GM20000 (cell line): ENCODE results near the gene INTS15.

Source experiments
- DNase-seq: peaks from one replicate; pipeline ENCODE4 v3.0.0; 2012; ENCODE audit warnings: low spot score
- TF ChIP-seq, protein P1 (sequence below): IDR thresholded peaks from 2 replicates; pipeline ENCODE4 v1.5.1; 2012; ENCODE audit warnings: mild to moderate bottlenecking, control low read depth; ENCODE audit errors: extremely low read depth, missing control alignments

Gene INTS15

DNA sequence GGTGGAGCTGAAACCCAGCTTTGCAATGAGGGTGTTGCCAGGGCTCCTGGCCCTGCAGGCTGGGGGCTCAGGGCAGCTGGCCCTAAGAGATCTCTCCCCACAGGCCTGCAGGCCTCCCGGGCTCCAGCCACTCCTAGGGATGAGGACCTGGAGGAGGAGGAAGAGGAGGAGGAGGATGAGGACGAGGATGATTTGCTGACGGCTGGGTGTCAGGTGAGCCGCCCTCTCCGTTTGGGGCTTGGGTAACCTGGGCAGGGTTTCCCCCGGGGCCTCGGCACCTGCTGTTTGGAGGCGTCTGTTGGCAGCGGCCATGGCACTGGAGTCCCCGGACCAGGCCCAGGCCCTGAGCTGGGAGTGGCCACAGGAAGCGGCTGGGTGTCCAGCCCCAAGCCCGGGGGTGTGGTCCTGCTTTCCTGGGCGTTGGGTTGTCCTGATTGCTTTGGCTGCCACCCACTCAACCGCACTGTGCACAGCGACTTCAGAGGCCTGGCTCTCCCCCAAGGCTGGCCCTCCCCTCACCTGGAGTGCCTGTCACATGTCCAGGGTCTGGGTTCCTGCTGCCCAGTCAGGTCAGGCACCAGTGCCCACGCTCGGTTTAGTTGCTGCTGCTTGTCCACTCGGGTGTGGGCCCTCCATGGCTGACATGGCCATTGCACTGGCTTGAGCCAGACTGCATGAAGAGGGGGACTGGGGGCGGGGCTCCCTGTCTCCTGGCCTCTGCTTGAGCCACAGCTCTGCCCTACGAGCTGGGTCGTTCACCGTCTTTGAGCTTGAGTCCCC lies 53.2 kb downstream of the INTS15 start:
- TF ChIP-seq, protein P1, sequence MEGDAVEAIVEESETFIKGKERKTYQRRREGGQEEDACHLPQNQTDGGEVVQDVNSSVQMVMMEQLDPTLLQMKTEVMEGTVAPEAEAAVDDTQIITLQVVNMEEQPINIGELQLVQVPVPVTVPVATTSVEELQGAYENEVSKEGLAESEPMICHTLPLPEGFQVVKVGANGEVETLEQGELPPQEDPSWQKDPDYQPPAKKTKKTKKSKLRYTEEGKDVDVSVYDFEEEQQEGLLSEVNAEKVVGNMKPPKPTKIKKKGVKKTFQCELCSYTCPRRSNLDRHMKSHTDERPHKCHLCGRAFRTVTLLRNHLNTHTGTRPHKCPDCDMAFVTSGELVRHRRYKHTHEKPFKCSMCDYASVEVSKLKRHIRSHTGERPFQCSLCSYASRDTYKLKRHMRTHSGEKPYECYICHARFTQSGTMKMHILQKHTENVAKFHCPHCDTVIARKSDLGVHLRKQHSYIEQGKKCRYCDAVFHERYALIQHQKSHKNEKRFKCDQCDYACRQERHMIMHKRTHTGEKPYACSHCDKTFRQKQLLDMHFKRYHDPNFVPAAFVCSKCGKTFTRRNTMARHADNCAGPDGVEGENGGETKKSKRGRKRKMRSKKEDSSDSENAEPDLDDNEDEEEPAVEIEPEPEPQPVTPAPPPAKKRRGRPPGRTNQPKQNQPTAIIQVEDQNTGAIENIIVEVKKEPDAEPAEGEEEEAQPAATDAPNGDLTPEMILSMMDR, result no peak
- no peak for DNase-seq

DNA sequence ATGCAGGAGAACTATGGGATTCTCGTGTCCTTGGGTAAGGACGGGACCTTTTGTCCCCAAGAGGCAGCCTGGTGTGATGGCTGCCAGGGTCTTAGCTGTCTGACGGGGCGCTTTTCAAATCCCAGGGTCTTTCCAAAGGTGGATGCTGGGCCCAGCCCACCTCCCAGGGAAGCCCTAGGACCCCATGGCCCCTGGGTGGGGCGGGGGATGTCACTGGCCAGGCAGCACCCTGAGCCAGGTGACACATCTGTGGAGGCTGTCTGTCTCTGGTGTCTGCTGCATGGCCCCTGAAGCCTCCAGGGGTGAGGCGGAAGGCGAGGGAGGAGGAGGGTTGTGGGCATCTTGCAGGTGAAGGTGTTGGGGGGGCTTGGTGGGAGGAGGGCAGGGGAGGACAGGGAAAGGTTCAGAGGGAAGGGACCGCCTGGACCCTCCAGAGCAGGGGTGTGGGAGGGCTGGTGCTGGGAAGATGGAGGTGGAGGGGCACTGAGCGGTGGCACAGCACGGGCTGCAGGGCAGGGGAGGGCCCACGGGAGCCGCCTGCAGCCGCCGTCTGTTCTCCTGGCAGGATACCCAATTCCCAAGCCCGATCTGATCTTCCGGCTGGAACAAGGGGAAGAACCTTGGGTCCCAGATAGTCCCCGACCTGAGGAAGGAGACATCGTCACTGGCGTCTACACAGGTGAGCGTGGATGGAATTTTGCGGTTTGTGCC lies 54.2 kb downstream of the INTS15 start:
- DNase-seq, result no peak
- TF ChIP-seq, protein P1, result no peak

DNA sequence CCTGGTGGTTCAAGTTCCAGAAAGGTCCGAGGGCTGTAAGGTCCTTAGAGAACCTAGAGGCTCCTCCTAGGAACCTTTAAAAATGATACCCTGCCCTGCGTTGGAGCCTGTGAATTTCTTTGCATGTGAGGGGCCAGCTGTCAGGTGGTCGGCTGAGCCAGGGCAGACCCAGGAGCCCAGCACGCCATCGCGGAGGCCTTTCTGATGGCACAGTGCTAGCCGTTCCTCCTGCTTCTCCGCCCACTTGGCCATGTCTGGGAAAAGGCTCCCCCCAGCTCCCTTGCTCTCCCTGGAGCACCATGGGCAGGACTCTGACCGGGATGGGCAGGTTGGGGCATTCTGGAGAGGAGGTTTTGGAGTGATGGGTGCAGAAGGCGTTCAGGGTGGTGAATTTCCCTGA lies 54.9 kb downstream of the INTS15 start:
- TF ChIP-seq, protein P1, result no peak
- DNase-seq, result no peak

DNA sequence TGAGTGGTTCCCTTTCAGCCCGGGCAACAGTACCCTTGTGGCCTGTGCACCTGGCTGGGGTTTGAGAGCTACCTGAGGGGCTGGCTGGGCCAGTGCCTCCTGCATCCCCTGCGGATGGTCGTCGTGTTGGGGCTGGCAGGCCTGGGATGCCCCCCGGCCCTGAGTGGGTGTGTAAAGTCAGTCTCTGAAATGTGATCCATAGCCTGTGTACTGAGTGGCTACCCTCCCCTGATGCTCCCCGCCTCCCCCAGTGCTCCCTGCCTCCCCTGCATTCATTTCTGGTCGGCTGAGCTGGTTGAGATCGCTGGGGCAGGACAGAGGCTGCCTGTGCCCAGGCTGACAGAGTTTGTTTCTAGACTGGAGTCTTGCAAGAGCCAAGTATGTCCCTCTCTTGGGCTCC lies 56.6 kb downstream of the INTS15 start:
- no peak for DNase-seq
- TF ChIP-seq, protein P1, result no peak

DNA sequence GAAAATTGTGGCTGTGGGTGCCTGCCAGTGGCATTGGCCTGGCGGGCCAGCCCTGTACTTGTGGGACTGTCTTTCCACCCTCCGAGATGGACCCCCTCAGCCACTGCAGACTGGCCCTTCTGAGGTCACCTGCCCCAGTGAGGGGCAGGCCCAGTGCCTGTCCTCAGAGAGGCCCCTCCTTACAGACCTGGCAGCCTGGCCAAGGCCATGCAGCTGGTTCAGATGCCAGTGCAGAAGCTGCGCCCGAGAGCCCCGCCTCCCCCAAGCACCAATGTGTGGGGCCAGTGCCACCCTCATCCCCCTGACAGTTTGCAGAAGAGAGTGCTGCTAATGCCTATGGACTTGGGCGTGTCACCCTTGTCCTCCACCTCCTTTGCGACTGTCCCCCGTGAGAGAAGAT lies 57.3 kb downstream of the INTS15 start:
- TF ChIP-seq, protein P1, result no peak
- no peak for DNase-seq

DNA sequence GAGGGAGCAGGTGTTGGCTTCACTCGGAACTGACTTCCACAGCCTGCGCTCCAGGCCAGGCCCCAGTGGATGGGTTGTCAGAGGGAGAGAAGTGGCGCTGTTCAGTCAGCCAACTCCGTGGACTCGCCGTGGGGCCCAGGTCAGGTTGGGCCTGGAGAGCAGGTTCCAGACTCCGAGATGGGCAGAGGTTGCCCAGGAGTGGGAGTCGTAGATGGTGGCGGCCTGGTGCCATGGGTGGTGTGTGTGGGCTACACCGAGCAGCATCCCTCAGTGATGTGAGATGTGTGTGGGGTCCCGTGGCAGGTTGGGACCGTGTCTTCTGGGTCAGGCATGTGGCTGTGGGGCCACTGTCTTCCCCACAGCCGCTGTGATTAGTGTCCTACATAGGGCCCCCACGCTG lies 57.7 kb downstream of the INTS15 start:
- TF ChIP-seq, protein P1, result no peak

DNA sequence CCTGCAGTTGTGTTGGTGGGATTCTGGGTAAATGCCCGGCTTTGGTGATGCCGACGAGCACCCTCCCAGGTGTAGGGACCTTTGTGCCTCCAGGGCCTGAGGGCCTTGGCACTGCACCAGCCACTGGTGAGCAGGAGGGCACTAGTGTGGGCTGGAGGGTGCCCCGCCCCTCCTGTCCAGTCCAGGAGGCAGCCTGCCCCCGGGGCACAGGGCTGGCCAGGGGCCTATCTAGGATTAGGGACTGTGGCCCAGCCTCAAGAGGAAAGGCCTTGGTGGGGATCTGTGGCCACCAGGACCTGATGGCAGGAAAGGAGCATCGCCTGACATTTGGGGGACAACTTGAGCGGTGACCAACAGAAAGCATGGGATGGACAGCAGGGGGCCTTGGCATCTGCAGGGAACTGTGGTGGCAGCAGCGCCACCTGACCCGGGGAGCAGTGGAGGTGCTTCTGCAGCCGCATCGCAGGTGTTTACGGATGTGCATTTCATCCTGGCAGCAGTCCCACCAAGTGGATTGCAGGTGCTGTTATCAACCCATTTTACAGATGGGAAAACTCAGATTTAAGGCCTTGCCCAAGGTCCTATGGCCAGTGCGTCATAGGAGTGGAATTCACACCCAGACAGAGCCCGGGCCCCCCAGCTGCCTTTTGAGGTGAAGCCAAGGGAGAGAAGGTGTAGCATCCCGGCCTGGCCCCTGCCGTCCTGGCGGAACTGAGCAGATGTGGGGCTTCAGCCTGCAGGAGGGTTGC lies 58.4 kb downstream of the INTS15 start:
- TF ChIP-seq, protein P1, result no peak
- no peak for DNase-seq

More for the DNA sequence above, 57.7 kb downstream of the INTS15 start:
- DNase-seq, result no peak
